HG02610 (cell line): ENCODE measurements around the gene UBTD2.
"Not testable (repeated sequence)": the region's sequence is repeated elsewhere in the genome, so short reads cannot be mapped to it uniquely, and the experiment has no call there.

Experiments used
- ATAC-seq: cut with Tn5 transposase; IDR thresholded peaks from one replicate; pipeline ENCODE4 v1.9.1; 2021; ENCODE audit warnings: mild to moderate bottlenecking, moderate library complexity; ENCODE audit not compliant: unreplicated experiment

The UBTD2 gene

DNA sequence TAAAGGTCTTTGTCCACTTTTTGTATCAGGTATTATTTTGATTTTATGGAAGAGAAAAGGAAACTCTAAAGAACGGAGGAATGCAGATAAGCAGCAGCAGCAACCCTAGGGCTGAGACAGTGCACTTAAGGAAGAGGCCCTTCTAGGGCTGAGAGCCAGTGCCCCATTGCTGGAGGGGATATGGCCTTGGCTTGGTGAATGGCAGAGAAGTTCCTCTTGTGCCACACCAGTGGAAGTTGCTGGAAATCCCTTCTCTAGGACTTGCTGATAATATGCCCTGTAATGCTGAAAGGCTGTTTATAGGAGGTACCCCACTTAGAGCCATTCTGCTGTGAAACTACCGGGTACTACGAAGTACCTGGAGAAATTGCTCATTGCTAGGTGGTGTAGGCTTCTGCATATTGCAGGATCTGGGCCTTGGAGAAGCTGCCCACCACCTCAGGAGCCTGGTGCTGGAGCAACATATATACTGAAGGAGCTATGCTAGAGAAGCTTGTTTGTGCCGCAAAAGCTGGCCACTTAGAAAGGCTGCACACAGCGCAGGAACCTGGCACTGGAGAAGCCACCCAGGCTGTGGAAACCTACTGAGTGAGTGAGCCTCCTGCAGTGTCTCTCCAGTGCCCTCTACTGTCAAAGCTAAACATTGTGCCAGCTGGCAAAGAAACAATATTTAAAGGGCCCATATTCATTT is 9.6 kb upstream of the UBTD2 start:
- no peak for ATAC-seq

GRCh38 chr5:172291837-172292236 is 8.3 kb upstream of the UBTD2 start:
- ATAC-seq: not testable (repeated sequence)

- no peak for ATAC-seq
Observed at GRCh38 chr5:172288465-172288864, 4.9 kb upstream of the UBTD2 start.

DNA sequence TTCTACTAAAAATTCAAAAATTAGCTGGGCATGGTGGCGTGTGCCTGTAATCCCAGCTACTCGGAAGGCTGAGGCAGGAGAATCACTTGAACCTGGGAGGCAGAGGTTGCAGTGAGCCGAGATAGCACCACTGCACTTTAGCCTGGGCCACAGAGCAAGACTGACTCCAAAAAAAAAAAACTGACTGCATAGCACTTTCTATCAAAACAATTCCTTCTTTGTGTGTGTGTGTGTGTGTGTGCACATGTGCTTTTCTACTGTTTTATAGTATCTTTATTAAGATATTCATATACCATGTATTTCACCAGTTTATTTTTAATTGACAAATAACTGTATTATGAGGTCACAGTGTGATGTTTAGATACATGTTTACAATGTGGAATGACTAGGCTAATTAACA is 3.6 kb upstream of the UBTD2 start:
- not testable (repeated sequence) for ATAC-seq

- no peak for ATAC-seq
Observed at GRCh38 chr5:172285226-172286143, 1.9 kb upstream of the UBTD2 start.

DNA sequence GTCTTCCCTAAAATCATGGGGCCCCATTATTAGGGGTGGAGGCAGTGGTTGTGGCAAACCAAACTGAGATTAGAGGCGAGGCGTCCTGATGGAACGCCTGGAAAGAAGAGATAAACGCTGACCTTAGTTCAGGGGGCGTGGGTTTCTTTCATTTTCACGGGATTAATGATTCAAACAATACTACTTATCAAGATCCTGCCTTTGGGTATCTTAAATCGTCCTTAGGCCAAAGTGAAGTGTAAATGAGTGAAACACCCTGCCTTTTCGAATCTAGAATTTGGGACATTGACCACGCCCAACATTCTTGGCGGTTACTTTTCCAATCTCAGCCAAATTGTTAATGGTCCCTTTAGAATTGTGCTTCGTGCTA is 1.0 kb upstream of the UBTD2 start:
- ATAC-seq: no peak

DNA sequence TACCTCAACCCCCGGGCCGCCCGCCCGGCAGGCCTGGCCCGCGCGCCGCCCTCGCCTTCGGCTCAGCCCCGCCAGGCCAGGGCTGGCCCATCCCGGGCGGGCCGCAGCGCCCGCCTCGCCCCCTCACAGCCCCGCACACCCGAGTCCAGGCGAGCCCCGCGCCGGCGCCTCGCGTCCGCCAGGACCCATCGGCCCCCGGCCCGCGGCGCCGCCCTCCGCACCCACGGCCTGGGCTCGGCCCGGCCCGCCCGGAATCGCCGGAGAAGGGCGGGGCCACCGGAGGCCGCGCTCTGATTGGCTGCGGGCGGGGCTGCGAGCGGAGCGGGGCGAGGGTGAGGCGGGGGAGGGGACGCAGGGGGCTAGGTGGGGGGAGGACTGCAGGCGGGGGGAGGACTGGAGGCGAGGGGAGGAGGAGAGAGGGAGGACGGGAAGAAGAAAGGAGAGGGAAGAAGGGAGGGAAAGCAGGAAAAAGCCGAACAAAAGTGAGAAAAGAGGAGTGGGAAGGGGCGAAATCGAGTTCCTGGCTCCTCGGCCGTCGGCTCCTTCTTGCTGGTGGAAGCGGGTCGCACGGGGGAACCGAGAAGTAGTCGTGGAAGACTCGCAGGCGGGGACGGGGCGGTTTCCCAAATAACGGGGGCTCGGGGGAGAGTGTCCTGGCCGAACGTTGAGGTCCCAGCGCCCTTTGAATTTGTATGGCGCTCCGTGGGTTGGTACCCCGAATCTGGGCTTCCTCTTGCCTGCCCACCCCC is 472 bp upstream of the UBTD2 start:
- ATAC-seq: peak; percentile 84

GRCh38 chr5:172282272-172283019 is 1.1 kb downstream of the UBTD2 start:
- ATAC-seq: no peak

DNA sequence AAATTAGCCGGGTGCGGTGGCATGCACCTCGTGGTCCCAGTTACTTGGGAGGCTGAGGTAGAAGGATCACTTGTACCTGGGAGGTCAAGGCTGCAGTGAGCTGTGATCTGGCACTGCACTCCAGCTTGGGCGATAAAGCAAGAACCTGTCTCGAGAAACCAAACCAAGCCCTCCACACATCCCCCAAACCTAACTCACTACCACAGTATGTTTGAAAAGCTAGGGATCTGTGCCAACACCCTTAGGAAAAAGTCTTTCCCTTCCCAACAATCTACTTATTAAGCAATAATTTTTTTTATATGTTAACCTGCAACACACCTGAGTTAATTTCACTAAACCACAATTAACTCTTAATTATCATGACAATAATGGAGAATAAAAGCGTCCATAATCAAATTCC is 2.2 kb downstream of the UBTD2 start:
- ATAC-seq: no peak

- ATAC-seq: no peak
Observed at GRCh38 chr5:172280929-172281328, 2.6 kb downstream of the UBTD2 start.

DNA sequence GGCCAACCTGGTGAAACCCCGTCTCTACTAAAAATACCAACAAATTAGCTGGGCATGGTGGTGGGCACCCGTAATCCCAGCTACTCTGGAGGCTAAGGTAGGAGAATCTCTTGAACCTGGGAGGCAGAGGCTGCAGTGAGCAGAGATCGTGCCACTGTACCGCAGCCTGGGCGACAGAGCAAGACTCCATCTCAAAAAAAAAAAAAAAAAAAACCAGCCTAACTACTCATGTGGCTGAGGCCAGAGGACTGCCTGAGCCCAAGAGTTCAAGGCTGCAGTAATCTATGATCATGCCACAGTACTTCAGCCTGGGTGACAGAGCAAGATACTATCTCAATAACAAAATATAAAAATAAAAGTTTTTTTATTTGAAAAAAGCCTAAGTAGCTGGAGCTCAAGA is 3.2 kb downstream of the UBTD2 start:
- ATAC-seq: no peak

DNA sequence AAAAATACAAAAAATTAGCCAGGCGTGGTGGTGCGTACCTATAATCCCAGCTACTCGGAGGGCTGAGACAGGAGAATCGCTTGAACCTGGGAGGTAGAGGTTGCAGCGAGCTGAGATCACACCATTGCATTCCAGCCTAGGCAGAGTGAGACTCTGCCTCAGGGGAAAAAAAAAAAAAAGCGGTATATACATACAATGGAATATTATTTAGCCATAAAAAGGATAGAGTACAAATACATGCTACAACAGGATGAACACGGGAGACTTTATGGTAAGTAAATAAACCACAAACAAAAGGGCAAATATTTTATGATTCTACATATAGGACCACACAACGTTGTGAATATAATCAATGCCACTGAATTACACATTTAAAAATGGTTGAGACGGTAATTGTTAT is 5.2 kb downstream of the UBTD2 start:
- no peak for ATAC-seq

DNA sequence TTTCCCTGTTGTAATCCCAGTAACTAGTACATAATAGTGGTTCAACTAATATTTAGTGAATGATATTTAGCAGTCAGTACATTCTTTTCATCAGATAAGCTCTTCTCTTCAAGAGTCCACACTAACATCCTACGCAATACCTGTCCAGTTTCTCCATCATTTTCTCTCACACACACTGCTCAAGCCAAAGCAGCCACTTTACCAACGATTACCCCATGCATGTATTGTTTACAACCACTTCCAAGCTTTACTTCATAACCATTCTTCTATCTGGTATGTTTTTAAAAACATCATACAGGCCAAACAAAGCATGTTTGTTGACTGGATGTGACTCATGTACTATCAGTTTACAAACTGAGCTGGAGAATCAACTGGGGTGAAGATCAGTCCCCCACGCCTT is 7.3 kb downstream of the UBTD2 start:
- ATAC-seq: no peak

GRCh38 chr5:172274951-172275753 is 8.4 kb downstream of the UBTD2 start:
- ATAC-seq: no peak

DNA sequence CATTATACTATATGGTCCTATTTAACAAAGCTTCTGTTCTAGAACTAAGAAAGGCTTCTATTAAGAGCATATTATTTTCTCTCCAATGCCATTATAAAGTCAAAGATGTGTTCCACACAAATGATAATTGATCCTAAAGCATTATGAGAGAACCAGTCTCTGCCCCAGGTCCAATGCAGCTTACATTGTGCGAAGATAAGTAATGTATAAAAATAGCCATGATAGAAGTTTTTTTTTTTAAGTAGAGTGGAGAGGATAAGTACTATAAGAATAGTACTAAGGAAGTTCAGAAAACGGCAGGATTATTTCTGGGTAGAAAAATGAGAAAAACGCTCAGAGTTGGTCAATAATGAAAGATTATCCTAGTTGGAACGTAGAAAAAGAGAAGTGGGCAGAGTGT is 15.6 kb downstream of the UBTD2 start:
- no peak for ATAC-seq

GRCh38 chr5:172266676-172267092 is 16.9 kb downstream of the UBTD2 start:
- ATAC-seq: no peak

GRCh38 chr5:172266071-172266675 is 17.4 kb downstream of the UBTD2 start:
- no peak for ATAC-seq

DNA sequence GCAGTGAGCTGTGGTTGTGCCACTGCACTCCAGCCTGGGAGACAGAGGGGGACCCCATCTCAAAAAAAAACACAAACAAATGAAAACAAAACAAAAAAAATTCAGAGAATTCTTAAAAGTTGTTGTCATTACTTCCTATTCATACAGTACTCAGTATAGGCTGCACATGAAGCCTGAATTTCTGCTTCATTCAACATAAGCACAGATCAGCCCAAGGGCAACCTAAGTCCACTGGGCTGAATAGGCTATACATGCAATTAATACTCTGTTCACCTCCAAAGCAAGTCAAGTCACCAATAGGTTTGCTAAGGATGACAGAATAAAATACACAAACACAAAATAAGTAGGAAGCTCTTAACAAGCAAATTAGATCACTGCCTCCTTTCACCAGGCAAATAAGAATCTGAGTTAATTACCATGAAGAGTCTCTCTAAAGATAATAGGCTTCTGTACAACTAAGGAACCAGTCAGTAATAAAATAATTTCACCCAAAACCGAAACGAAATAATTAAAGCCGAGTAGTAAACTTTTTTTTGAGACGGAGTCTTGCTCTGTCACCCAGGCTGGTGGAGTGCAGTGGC is 18.7 kb downstream of the UBTD2 start:
- no peak for ATAC-seq

- ATAC-seq: no peak
Observed at GRCh38 chr5:172255444-172255843, 28.1 kb downstream of the UBTD2 start.
